ENCODE results near the gene FCGR2B. TPM values are rescaled to one million over a fixed set of nuclear protein-coding genes. Genes with fewer than 3 reads are reported as not detected.

Gene FCGR2B
- total and polyA plus RNA-seq, 2 of the 13 experiments (the other 11 are each of a cell fraction or from before 2014, with no cell fraction given), result not detected

DNA sequence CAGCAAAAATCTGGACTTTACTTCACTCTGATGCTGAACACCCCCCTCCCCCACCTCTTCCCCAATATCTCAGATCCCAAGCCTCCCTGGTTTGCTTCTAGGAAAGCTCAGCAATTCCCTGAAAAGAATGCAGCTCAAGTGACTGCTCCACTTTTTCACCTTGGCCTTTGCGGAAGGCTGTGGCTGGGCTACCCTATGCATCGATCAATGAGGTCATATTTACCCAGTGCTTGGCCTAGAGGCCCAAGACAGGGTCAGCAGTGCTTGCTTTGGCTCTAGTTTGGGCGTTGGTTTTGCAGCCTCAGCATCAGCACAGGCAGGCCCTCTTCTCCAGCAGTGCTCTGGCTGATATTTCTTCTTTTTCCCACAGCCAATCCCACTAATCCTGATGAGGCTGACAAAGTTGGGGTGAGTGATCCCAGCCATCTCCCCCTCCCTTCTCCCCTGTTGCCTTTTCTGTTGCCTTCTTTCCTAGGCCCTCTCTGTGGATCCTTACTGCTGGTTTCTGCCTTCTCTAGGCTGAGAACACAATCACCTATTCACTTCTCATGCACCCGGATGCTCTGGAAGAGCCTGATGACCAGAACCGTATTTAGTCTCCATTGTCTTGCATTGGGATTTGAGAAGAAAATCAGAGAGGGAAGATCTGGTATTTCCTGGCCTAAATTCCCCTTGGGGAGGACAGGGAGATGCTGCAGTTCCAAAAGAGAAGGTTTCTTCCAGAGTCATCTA lies 14.2 kb downstream of the FCGR2B start (continued):
- TF ChIP-seq CBX2 (IDR thresholded peaks at IDR 0.05; ENCODE audit: low read depth, low read length) (no peak), CBX2 (CRISPR knock-in tag; IDR thresholded peaks at IDR 0.05; ENCODE audit: low read depth) (0 out of 2 replicates have a peak, but pooled peaks have one; percentile 38), ARHGAP35 (CRISPR knock-in tag; IDR thresholded peaks at IDR 0.05; ENCODE audit: borderline replicate concordance) (no peak), HCFC1 (IDR thresholded peaks at IDR 0.05; ENCODE audit: low read depth, low read length) (no peak), ZNF557 (CRISPR knock-in tag; IDR thresholded peaks at IDR 0.05) (no peak), SSRP1 (CRISPR knock-in tag; IDR thresholded peaks at IDR 0.05) (no peak), SNRNP70 (IDR thresholded peaks at IDR 0.05; ENCODE audit: low read depth, low read length) (no peak), MAFF (IDR thresholded peaks at IDR 0.05; ENCODE audit: low read depth, low read length) (peak; percentile 46; the same call in 1 of the 2 replicates), FOXC1 (CRISPR knock-in tag; IDR thresholded peaks at IDR 0.05; ENCODE audit: borderline replicate concordance) (no peak), TEAD3 (CRISPR knock-in tag; optimal IDR thresholded peaks at IDR 0.05; ENCODE audit: borderline replicate concordance) (no peak), ZNF17 (CRISPR knock-in tag; IDR thresholded peaks at IDR 0.05) (no peak), GATA4 (IDR thresholded peaks at IDR 0.05; ENCODE audit: borderline replicate concordance, low read depth) (no peak), NFE2 (CRISPR knock-in tag; IDR thresholded peaks at IDR 0.05) (no peak), PAF1 (CRISPR knock-in tag; IDR thresholded peaks at IDR 0.05) (no peak), RARG (CRISPR knock-in tag; IDR thresholded peaks at IDR 0.05; ENCODE audit: low read depth) (no peak), FOSL2 (CRISPR knock-in tag; IDR thresholded peaks at IDR 0.05) (peak; percentile 45; the same call in 1 of the 2 replicates)
- TF ChIP-seq, protein P1, sequence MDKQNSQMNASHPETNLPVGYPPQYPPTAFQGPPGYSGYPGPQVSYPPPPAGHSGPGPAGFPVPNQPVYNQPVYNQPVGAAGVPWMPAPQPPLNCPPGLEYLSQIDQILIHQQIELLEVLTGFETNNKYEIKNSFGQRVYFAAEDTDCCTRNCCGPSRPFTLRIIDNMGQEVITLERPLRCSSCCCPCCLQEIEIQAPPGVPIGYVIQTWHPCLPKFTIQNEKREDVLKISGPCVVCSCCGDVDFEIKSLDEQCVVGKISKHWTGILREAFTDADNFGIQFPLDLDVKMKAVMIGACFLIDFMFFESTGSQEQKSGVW (CRISPR knock-in tag; IDR thresholded peaks at IDR 0.05; ENCODE audit: borderline replicate concordance), result no peak
- TF ChIP-seq, protein P2, sequence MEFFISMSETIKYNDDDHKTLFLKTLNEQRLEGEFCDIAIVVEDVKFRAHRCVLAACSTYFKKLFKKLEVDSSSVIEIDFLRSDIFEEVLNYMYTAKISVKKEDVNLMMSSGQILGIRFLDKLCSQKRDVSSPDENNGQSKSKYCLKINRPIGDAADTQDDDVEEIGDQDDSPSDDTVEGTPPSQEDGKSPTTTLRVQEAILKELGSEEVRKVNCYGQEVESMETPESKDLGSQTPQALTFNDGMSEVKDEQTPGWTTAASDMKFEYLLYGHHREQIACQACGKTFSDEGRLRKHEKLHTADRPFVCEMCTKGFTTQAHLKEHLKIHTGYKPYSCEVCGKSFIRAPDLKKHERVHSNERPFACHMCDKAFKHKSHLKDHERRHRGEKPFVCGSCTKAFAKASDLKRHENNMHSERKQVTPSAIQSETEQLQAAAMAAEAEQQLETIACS (CRISPR knock-in tag; IDR thresholded peaks at IDR 0.05), result no peak
- TF ChIP-seq, protein P3, sequence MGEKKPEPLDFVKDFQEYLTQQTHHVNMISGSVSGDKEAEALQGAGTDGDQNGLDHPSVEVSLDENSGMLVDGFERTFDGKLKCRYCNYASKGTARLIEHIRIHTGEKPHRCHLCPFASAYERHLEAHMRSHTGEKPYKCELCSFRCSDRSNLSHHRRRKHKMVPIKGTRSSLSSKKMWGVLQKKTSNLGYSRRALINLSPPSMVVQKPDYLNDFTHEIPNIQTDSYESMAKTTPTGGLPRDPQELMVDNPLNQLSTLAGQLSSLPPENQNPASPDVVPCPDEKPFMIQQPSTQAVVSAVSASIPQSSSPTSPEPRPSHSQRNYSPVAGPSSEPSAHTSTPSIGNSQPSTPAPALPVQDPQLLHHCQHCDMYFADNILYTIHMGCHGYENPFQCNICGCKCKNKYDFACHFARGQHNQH (CRISPR knock-in tag; IDR thresholded peaks at IDR 0.05), result no peak
- TF ChIP-seq, protein P4, sequence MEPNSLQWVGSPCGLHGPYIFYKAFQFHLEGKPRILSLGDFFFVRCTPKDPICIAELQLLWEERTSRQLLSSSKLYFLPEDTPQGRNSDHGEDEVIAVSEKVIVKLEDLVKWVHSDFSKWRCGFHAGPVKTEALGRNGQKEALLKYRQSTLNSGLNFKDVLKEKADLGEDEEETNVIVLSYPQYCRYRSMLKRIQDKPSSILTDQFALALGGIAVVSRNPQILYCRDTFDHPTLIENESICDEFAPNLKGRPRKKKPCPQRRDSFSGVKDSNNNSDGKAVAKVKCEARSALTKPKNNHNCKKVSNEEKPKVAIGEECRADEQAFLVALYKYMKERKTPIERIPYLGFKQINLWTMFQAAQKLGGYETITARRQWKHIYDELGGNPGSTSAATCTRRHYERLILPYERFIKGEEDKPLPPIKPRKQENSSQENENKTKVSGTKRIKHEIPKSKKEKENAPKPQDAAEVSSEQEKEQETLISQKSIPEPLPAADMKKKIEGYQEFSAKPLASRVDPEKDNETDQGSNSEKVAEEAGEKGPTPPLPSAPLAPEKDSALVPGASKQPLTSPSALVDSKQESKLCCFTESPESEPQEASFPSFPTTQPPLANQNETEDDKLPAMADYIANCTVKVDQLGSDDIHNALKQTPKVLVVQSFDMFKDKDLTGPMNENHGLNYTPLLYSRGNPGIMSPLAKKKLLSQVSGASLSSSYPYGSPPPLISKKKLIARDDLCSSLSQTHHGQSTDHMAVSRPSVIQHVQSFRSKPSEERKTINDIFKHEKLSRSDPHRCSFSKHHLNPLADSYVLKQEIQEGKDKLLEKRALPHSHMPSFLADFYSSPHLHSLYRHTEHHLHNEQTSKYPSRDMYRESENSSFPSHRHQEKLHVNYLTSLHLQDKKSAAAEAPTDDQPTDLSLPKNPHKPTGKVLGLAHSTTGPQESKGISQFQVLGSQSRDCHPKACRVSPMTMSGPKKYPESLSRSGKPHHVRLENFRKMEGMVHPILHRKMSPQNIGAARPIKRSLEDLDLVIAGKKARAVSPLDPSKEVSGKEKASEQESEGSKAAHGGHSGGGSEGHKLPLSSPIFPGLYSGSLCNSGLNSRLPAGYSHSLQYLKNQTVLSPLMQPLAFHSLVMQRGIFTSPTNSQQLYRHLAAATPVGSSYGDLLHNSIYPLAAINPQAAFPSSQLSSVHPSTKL (CRISPR knock-in tag; IDR thresholded peaks at IDR 0.05), result peak; percentile 73
- TF ChIP-seq, protein P5, sequence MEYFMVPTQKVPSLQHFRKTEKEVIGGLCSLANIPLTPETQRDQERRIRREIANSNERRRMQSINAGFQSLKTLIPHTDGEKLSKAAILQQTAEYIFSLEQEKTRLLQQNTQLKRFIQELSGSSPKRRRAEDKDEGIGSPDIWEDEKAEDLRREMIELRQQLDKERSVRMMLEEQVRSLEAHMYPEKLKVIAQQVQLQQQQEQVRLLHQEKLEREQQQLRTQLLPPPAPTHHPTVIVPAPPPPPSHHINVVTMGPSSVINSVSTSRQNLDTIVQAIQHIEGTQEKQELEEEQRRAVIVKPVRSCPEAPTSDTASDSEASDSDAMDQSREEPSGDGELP (IDR thresholded peaks at IDR 0.05; ENCODE audit: borderline replicate concordance, low read depth), result no peak
